MM.1S (cell line): ENCODE data around the gene PDIA3.
A peak's percentile ranks its signal among the peaks of the same experiment; 100 is the strongest.

ENCODE experiments used
- DNase-seq: peaks from one replicate; pipeline ENCODE4 v3.0.0-alpha.2; 2015
- H2AFZ ChIP-seq: fragments of 300-600 bp; sonication (generic); 2 replicates; pipeline ENCODE4 v1.6.0; 2016; ENCODE audit warnings: antibody characterized with exemption, low read length
- H3F3A ChIP-seq: fragments of 300-600 bp; sonication (generic); 2 replicates; pipeline ENCODE4 v1.6.1; 2016; ENCODE audit warnings: mild to moderate bottlenecking, antibody characterized with exemption, low read length, moderate library complexity, mixed read lengths; ENCODE audit not compliant: insufficient read depth
- H3K27ac ChIP-seq: fragments of 300-600 bp; sonication (generic); 2 replicates; pipeline ENCODE4 v1.5.1; 2016; ENCODE audit warnings: mild to moderate bottlenecking, low read length
- H3K27me3 ChIP-seq: fragments of 300-600 bp; sonication (generic); replicated peaks from 2 replicates; pipeline ENCODE4 v1.6.0; 2016; ENCODE audit warnings: low read length; ENCODE audit not compliant: insufficient read depth
- H3K36me3 ChIP-seq: fragments of 300-600 bp; sonication (generic); replicated peaks from 2 replicates; pipeline ENCODE4 v1.6.1; 2016; ENCODE audit warnings: mild to moderate bottlenecking, low read length, mixed read lengths; ENCODE audit not compliant: insufficient read depth
- H3K4me1 ChIP-seq: fragments of 300-600 bp; sonication (generic); 2 replicates; pipeline ENCODE4 v1.6.1; 2016; ENCODE audit warnings: low read length, mixed read lengths
- H3K4me2 ChIP-seq: fragments of 300-600 bp; sonication (generic); 2 replicates; pipeline ENCODE4 v1.6.0; 2016; ENCODE audit warnings: low read depth, low read length
- H3K4me3 ChIP-seq: fragments of 300-600 bp; sonication (generic); 2 replicates; pipeline ENCODE4 v1.5.1; 2016; ENCODE audit warnings: low read length, mixed read lengths
- H3K79me2 ChIP-seq: fragments of 300-600 bp; sonication (generic); 2 replicates; pipeline ENCODE4 v1.6.1; 2016; ENCODE audit warnings: mixed run types, low read length, mixed read lengths
- H3K9ac ChIP-seq: fragments of 300-600 bp; sonication (generic); 2 replicates; pipeline ENCODE4 v1.6.1; 2016; ENCODE audit warnings: low read length, mixed read lengths
- H3K9me2 ChIP-seq: fragments of 300-600 bp; sonication (generic); replicated peaks from 2 replicates; pipeline ENCODE4 v1.6.1; 2016; ENCODE audit warnings: mild to moderate bottlenecking, low read length, mixed read lengths; ENCODE audit not compliant: insufficient read depth
- H3K9me3 ChIP-seq: fragments of 300-600 bp; sonication (generic); replicated peaks from 2 replicates; pipeline ENCODE4 v1.6.1; 2016; ENCODE audit warnings: mild to moderate bottlenecking, low read length, mixed read lengths; ENCODE audit not compliant: insufficient read depth
- H4K20me1 ChIP-seq: fragments of 300-600 bp; sonication (generic); 2 replicates; pipeline ENCODE4 v1.6.1; 2016; ENCODE audit warnings: mild to moderate bottlenecking, low read length, moderate library complexity, mixed read lengths; ENCODE audit not compliant: insufficient read depth
- EZH2 ChIP-seq: fragments of 300-600 bp; sonication (generic); optimal IDR thresholded peaks from 2 replicates; pipeline ENCODE3; 2017; ENCODE audit warnings: low read depth, mild to moderate bottlenecking, antibody characterized with exemption, low read length, mixed read lengths
- EZH2phosphoT487 ChIP-seq: fragments of 300-600 bp; sonication (generic); IDR thresholded peaks from 2 replicates; pipeline ENCODE4 v1.6.1; 2018; ENCODE audit warnings: antibody characterized with exemption, low read length
- TF ChIP-seq, protein P1 (sequence below): fragments of 300-600 bp; sonication (generic); IDR thresholded peaks from 2 replicates; pipeline ENCODE4 v1.5.1; 2016; ENCODE audit warnings: antibody characterized with exemption, low read length, mixed read lengths

PDIA3 gene

DNA sequence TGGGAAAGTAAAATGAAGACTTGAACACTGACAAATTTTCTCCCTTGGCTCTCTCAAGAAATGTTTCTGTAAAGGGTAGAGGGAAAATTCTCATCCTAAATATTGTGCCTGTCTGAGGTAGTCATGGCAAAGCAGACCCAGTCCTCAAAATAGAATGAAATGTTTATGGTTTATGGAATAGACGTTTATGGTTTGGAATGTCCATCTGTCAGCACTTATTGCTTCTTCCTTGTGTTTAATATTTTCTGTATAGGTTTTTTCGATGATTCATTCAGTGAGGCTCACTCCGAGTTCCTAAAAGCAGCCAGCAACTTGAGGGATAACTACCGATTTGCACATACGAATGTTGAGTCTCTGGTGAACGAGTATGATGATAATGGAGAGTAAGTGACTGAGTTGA is 16.6 kb downstream of the PDIA3 start:
- H4K20me1 ChIP-seq: no peaks in the 10 kb centered on the region
- no peak overlapping the region for H3K9ac ChIP-seq
- no peaks in the 10 kb centered on the region for H3F3A ChIP-seq
- no peaks in the 10 kb centered on the region for H3K4me1 ChIP-seq
- no peak overlapping the region for H3K27ac ChIP-seq
- peaks cover 4% of the 10 kb centered on the region; the same call in 1 of the 2 replicates for H3K36me3 ChIP-seq
- H3K4me3 ChIP-seq: no peak overlapping the region
- peaks cover 11% of the 10 kb centered on the region; the same call in 1 of the 2 replicates for H3K79me2 ChIP-seq
- no peaks in the 10 kb centered on the region for H3K27me3 ChIP-seq
- TF ChIP-seq EZH2phosphoT487 (no peak), EZH2 (no peak)
- TF ChIP-seq, protein P1, sequence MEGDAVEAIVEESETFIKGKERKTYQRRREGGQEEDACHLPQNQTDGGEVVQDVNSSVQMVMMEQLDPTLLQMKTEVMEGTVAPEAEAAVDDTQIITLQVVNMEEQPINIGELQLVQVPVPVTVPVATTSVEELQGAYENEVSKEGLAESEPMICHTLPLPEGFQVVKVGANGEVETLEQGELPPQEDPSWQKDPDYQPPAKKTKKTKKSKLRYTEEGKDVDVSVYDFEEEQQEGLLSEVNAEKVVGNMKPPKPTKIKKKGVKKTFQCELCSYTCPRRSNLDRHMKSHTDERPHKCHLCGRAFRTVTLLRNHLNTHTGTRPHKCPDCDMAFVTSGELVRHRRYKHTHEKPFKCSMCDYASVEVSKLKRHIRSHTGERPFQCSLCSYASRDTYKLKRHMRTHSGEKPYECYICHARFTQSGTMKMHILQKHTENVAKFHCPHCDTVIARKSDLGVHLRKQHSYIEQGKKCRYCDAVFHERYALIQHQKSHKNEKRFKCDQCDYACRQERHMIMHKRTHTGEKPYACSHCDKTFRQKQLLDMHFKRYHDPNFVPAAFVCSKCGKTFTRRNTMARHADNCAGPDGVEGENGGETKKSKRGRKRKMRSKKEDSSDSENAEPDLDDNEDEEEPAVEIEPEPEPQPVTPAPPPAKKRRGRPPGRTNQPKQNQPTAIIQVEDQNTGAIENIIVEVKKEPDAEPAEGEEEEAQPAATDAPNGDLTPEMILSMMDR: no peak
- no peaks in the 10 kb centered on the region for H3K9me2 ChIP-seq
- H3K4me2 ChIP-seq: no peak overlapping the region
- DNase-seq: no peak
- no peak overlapping the region for H2AFZ ChIP-seq
- H3K9me3 ChIP-seq: no peaks in the 10 kb centered on the region

DNA sequence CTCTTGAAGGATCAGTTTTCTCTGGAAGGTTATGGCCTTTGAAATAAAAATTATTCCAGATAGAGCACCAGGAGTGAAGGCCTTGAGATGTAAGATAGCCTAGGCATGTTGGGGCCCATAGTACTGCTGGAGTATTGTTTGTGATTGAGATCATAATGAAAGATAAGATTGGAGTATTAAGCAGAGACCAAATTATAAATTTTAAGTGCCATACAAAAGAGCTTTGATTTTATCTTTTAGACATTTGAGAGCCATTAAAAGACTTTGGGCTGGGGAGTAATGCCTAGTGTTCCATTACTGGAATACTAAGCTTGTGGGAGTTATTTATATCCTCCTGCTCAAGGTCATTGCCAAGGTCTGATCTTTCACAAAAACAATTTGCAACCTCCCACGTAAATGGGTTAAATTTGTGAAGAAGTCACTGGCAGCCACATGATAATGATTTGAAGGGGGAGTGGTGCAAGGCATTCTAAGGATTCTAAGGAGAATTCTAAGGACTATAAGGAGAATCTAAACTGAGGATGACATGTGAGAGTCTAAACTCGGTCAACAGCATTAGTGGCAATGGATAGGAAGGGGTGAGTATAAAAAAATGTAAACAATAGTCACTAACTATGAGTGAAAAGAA is 17.7 kb downstream of the PDIA3 start:
- H3K9me3 ChIP-seq: no peaks in the 10 kb centered on the region
- peaks cover 4% of the 10 kb centered on the region; the same call in 1 of the 2 replicates for H3K36me3 ChIP-seq

DNA sequence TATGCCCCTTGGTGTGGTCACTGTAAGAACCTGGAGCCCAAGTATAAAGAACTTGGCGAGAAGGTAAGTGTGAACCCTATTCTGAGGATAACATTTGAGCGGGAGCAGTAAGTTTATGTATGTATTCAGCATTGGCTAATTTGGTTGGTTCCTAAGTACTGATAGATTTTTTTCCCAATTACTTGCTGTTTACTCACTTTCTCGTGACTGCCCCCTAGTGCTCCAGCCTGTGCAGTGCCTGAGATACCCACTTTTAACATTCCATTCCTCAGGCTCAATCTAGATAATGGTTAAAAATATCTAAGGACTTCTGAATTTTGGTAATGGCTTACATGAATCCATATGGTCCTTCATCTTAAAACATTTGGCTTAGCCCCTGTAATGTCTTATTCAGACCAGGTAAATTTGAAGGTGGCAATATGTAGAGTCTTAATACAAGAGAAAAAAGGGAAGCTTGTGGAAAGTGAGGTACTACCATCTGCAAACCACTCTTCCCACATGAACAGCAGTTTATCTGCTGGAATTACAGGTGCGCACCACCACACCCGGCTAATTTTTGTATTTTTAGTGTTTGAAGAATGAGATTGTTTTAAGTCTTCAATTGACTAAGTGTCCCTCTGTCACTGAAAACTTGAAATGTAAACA is 23.5 kb downstream of the PDIA3 start:
- H3K79me2 ChIP-seq: no peaks in the 10 kb centered on the region
- H3K36me3 ChIP-seq: peaks cover 12% of the 10 kb centered on the region
- no peak overlapping the region for H3K4me3 ChIP-seq
- no peaks in the 10 kb centered on the region for H3K27me3 ChIP-seq
- no peak overlapping the region for H3K27ac ChIP-seq
- DNase-seq: peak; percentile 46
- no peaks in the 10 kb centered on the region for H3K9me3 ChIP-seq
- no peaks in the 10 kb centered on the region for H3K4me1 ChIP-seq
- H3K9me2 ChIP-seq: no peaks in the 10 kb centered on the region
- H2AFZ ChIP-seq: no peak overlapping the region
- no peaks in the 10 kb centered on the region; the same call in 1 of the 2 replicates for H4K20me1 ChIP-seq
- H3K4me2 ChIP-seq: no peak overlapping the region
- 0 out of 2 replicates have a peak, but pooled peaks cover 4% of the 10 kb centered on the region for H3F3A ChIP-seq
- H3K9ac ChIP-seq: no peak overlapping the region
- TF ChIP-seq EZH2phosphoT487 (no peak), EZH2 (no peak)
- TF ChIP-seq, protein P1: peak; percentile 79

More for the DNA sequence above, 17.7 kb downstream of the PDIA3 start:
- no peak overlapping the region for H3K4me3 ChIP-seq
- no peaks in the 10 kb centered on the region for H3F3A ChIP-seq
- no peaks in the 10 kb centered on the region for H3K9me2 ChIP-seq
- no peak overlapping the region for H3K4me2 ChIP-seq
- no peak for DNase-seq
- no peak overlapping the region for H2AFZ ChIP-seq
- H3K79me2 ChIP-seq: peaks cover 3% of the 10 kb centered on the region; the same call in 1 of the 2 replicates
- H3K27ac ChIP-seq: no peak overlapping the region
- H3K4me1 ChIP-seq: no peaks in the 10 kb centered on the region
- H3K27me3 ChIP-seq: no peaks in the 10 kb centered on the region
- H3K9ac ChIP-seq: no peak overlapping the region
- TF ChIP-seq EZH2phosphoT487 (no peak), EZH2 (no peak)
- TF ChIP-seq, protein P1: no peak
- H4K20me1 ChIP-seq: no peaks in the 10 kb centered on the region
